PFSK-1 (cell line): ENCODE data around the gene IL13.

Experiments used
- FOXP2 ChIP-seq: optimal IDR thresholded peaks from 2 replicates; pipeline ENCODE3; 2011; ENCODE audit warnings: borderline replicate concordance, control low read depth, inconsistent platforms; ENCODE audit not compliant: insufficient read depth; ENCODE audit errors: extremely low read length, extremely low read depth
- POLR2AphosphoS5 ChIP-seq: IDR thresholded peaks from 2 replicates; pipeline ENCODE4 v1.6.1; 2012; ENCODE audit warnings: low read depth, mild to moderate bottlenecking, control low read depth, low read length, moderate library complexity
- REST ChIP-seq, 2 experiments: IDR thresholded peaks; 2 replicates each; pipeline versions ENCODE4 v1.6.1 to v1.8.0; 2011 to 2012; ENCODE audit warnings: low read depth in 2 of 2, low read length in 2 of 2, control low read depth in 1 of 2, inconsistent platforms in 1 of 2, mild to moderate bottlenecking in 1 of 2, moderate library complexity in 1 of 2; ENCODE audit not compliant: insufficient read depth in 1 of 2
- SIN3A ChIP-seq: IDR thresholded peaks from 2 replicates; pipeline ENCODE4 v1.6.1; 2012; ENCODE audit warnings: mild to moderate bottlenecking, low read length, moderate library complexity, borderline replicate concordance; ENCODE audit not compliant: insufficient read depth
- TAF1 ChIP-seq: IDR thresholded peaks from 2 replicates; pipeline ENCODE4 v1.6.1; 2012; ENCODE audit warnings: low read length, control low read depth, borderline replicate concordance; ENCODE audit not compliant: insufficient read depth

IL13 gene

GRCh38 chr5:132664696-132665209 is 6.8 kb downstream of the IL13 start:
- TF ChIP-seq FOXP2 (no peak), SIN3A (no peak), REST (IDR thresholded peaks at IDR 0.05; ENCODE audit: insufficient read depth in 1 of 2, low read depth in 2 of 2, low read length in 2 of 2) (no peak), TAF1 (no peak)

GRCh38 chr5:132665574-132666080 is 7.7 kb downstream of the IL13 start:
- TF ChIP-seq FOXP2 (no peak), REST (IDR thresholded peaks at IDR 0.05; ENCODE audit: insufficient read depth in 1 of 2, low read depth in 2 of 2, low read length in 2 of 2) (no peak), TAF1 (no peak), POLR2AphosphoS5 (no peak), SIN3A (no peak)

- TF ChIP-seq SIN3A (no peak), REST (IDR thresholded peaks at IDR 0.05; ENCODE audit: insufficient read depth in 1 of 2, low read depth in 2 of 2, low read length in 2 of 2) (no peak), TAF1 (no peak), FOXP2 (no peak), POLR2AphosphoS5 (no peak)
Observed at GRCh38 chr5:132666310-132667123, 8.5 kb downstream of the IL13 start.

- TF ChIP-seq POLR2AphosphoS5 (no peak), SIN3A (no peak), TAF1 (no peak), REST (IDR thresholded peaks at IDR 0.05; ENCODE audit: insufficient read depth in 1 of 2, low read depth in 2 of 2, low read length in 2 of 2) (no peak), FOXP2 (no peak)
Observed at GRCh38 chr5:132667309-132667708, 9.3 kb downstream of the IL13 start.
